HCT116 (cell line): ENCODE measurements around the gene FALEC.

Experiments
- CEBPB ChIP-seq: IDR thresholded peaks from 2 replicates; pipeline ENCODE4 v1.6.1; 2012; ENCODE audit warnings: low read depth
- POLR2A ChIP-seq: IDR thresholded peaks from 2 replicates; pipeline ENCODE4 v1.7.0; 2011; ENCODE audit warnings: borderline replicate concordance; ENCODE audit not compliant: insufficient read depth, insufficient read length; ENCODE audit errors: extremely low read depth
- POLR2AphosphoS5 ChIP-seq: IDR thresholded peaks from 2 replicates; pipeline ENCODE4 v1.6.1; 2011; ENCODE audit warnings: mild to moderate bottlenecking, low read depth, low read length, moderate library complexity
- SIN3A ChIP-seq: IDR thresholded peaks from 2 replicates; pipeline ENCODE4 v1.6.1; 2012; ENCODE audit warnings: low read depth
- YY1 ChIP-seq: IDR thresholded peaks from 2 replicates; pipeline ENCODE4 v1.6.1; 2011; ENCODE audit warnings: low read length, low read depth, moderate library complexity, mild to moderate bottlenecking; ENCODE audit not compliant: insufficient replicate concordance; ENCODE audit errors: extremely low read depth
- ZNF274 ChIP-seq: fragments of 200-500 bp; sonication (Bioruptor generic); IDR thresholded peaks from 2 replicates; pipeline ENCODE4 v1.6.1; 2014; ENCODE audit warnings: mild to moderate bottlenecking, low read depth, low read length, inconsistent platforms
- TF ChIP-seq, protein P1 (sequence below), 3 experiments: fragments of 200-600 bp in 1 of 3; sonication (generic) in 1 of 3; IDR thresholded peaks in 2 of 3; conservative IDR thresholded peaks in 1 of 3; 2 replicates each; pipeline ENCODE4 v1.5.1; 2012 to 2017; ENCODE audit warnings: low read depth in 2 of 3, low read length in 2 of 3, antibody characterized with exemption in 1 of 3, borderline replicate concordance in 1 of 3, control low read depth in 1 of 3, mild to moderate bottlenecking in 1 of 3, mixed read lengths in 1 of 3, mixed run types in 1 of 3, moderate library complexity in 1 of 3; ENCODE audit not compliant: insufficient read depth in 1 of 3
- TF ChIP-seq, protein P2 (sequence below): IDR thresholded peaks from 2 replicates; pipeline ENCODE4 v1.6.1; 2012

DNA sequence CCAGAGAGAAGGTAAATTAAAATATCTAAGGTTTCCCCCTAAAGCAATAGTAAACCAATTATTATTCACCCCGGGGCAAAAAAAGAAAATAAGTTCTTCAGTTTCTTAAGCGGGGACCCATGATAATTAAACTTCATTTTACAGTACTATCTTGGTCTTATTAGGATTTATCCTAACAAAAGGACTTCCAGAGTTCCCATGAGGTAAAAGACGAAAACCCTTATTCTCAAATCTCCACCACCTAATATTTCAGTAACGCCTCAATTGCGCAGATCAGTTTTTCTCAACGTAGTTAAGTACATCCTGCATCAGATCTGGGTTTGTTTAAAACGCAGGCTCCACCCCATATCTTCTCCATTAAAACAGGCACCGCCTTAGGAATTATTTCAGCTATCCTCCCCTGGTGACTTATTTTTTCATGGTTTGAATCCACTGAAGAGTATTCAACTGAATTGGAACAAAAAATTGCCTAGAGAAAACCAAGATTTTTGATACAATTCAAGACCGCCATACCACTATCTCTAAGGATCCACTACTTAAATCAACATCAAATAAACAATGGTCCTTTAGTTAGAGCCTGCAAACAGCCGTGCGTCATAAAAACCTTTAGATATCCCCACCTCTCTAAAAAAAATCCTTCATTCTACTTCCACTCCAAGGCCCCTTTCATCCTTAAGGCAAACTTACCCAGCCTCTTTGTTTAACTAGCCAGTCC is 62.2 kb downstream of the FALEC start:
- TF ChIP-seq, protein P1, sequence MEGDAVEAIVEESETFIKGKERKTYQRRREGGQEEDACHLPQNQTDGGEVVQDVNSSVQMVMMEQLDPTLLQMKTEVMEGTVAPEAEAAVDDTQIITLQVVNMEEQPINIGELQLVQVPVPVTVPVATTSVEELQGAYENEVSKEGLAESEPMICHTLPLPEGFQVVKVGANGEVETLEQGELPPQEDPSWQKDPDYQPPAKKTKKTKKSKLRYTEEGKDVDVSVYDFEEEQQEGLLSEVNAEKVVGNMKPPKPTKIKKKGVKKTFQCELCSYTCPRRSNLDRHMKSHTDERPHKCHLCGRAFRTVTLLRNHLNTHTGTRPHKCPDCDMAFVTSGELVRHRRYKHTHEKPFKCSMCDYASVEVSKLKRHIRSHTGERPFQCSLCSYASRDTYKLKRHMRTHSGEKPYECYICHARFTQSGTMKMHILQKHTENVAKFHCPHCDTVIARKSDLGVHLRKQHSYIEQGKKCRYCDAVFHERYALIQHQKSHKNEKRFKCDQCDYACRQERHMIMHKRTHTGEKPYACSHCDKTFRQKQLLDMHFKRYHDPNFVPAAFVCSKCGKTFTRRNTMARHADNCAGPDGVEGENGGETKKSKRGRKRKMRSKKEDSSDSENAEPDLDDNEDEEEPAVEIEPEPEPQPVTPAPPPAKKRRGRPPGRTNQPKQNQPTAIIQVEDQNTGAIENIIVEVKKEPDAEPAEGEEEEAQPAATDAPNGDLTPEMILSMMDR (IDR thresholded peaks at IDR 0.05 in 2 of 3, conservative IDR thresholded peaks at IDR 0.05 in 1 of 3; ENCODE audit: borderline replicate concordance in 1 of 3, insufficient read depth in 1 of 3, low read depth in 2 of 3, low read length in 2 of 3) = no peak
- TF ChIP-seq SIN3A (no peak), POLR2AphosphoS5 (no peak; the same call in 1 of the 2 replicates), ZNF274 (no peak), POLR2A (no peak), YY1 (no peak), CEBPB (no peak)
- TF ChIP-seq, protein P2, sequence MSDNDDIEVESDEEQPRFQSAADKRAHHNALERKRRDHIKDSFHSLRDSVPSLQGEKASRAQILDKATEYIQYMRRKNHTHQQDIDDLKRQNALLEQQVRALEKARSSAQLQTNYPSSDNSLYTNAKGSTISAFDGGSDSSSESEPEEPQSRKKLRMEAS = no peak
